Measurements from ENCODE around the gene ZFAND3. TPM values are rescaled to one million over a fixed set of nuclear protein-coding genes. Genes with fewer than 3 reads are reported as not detected.

The ZFAND3 gene
- polyA plus RNA-seq, 1 donor (not counting 4 experiments of a cell fraction or from before 2014, with no cell fraction given) = 19.6 TPM

GRCh38 chr6:37897818-37898515 lies 78.4 kb downstream of the ZFAND3 start:
- peak overlapping the region; percentile 42 for H3K27ac ChIP-seq (ENCODE audit: control insufficient read depth, insufficient read depth, low read length)
- peaks cover 26% of the 10 kb centered on the region for H3K4me1 ChIP-seq (ENCODE audit: control insufficient read depth, extremely low read depth, insufficient read depth, low read length)

GRCh38 chr6:37903351-37904340 lies 84.1 kb downstream of the ZFAND3 start:
- no peaks in the 10 kb centered on the region for H3K9me1 ChIP-seq (ENCODE audit: control insufficient read depth, extremely low read depth, insufficient read depth, low read length)
- peaks cover 92% of the 10 kb centered on the region for H3K79me2 ChIP-seq (ENCODE audit: control insufficient read depth, insufficient read depth, low read length)
- peaks cover 8% of the 10 kb centered on the region for H3K4me1 ChIP-seq (ENCODE audit: control insufficient read depth, extremely low read depth, insufficient read depth, low read length)
- H3K27ac ChIP-seq (ENCODE audit: control insufficient read depth, insufficient read depth, low read length) = no peak overlapping the region
- no peak overlapping the region for H3K9ac ChIP-seq (ENCODE audit: control insufficient read depth, extremely low read depth, insufficient read depth, low read length)
- H3K4me2 ChIP-seq (ENCODE audit: control insufficient read depth, extremely low read depth, insufficient read depth, low read depth, low read length) = no peak overlapping the region
- no peak for FAIRE-seq
- H3K36me3 ChIP-seq (ENCODE audit: control insufficient read depth in 2 of 2, extremely low read depth in 1 of 2, insufficient read depth in 2 of 2, low read length in 2 of 2) = no peaks in the 10 kb centered on the region
- no peak overlapping the region for H2AFZ ChIP-seq (ENCODE audit: control insufficient read depth, low read length)
- H3K27me3 ChIP-seq (ENCODE audit: control insufficient read depth, extremely low read depth, insufficient read depth, low read length) = no peaks in the 10 kb centered on the region
- no peak overlapping the region for H3K4me3 ChIP-seq (ENCODE audit: control insufficient read depth in 2 of 3, extremely low read depth in 1 of 3, insufficient read depth in 2 of 3, low read depth in 1 of 3, low read length in 3 of 3)
- H3K9me3 ChIP-seq (ENCODE audit: control insufficient read depth, low read depth, low read length) = no peaks in the 10 kb centered on the region
- DNase-seq (ENCODE audit: low read depth, low spot score) = no peak
- H4K20me1 ChIP-seq (ENCODE audit: control insufficient read depth, extremely low read depth, insufficient read depth, low read length) = peaks cover 4% of the 10 kb centered on the region
- dilution Hi-C loops (cut with MboI; ENCODE audit: extremely low pct_ligation_motif_present, low sequenced_read_pairs) = no loop called here
- TF ChIP-seq, protein P1, sequence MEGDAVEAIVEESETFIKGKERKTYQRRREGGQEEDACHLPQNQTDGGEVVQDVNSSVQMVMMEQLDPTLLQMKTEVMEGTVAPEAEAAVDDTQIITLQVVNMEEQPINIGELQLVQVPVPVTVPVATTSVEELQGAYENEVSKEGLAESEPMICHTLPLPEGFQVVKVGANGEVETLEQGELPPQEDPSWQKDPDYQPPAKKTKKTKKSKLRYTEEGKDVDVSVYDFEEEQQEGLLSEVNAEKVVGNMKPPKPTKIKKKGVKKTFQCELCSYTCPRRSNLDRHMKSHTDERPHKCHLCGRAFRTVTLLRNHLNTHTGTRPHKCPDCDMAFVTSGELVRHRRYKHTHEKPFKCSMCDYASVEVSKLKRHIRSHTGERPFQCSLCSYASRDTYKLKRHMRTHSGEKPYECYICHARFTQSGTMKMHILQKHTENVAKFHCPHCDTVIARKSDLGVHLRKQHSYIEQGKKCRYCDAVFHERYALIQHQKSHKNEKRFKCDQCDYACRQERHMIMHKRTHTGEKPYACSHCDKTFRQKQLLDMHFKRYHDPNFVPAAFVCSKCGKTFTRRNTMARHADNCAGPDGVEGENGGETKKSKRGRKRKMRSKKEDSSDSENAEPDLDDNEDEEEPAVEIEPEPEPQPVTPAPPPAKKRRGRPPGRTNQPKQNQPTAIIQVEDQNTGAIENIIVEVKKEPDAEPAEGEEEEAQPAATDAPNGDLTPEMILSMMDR (optimal IDR thresholded peaks at IDR 0.05 in 1 of 3, IDR thresholded peaks at IDR 0.05 in 1 of 3, conservative IDR thresholded peaks at IDR 0.05 in 1 of 3; ENCODE audit: extremely low read depth in 1 of 3, insufficient read depth in 2 of 3, low read length in 3 of 3) = no peak
- no peak for TF ChIP-seq EZH2 (IDR thresholded peaks at IDR 0.05; ENCODE audit: low read length)

More at GRCh38 chr6:37897818-37898515, 78.4 kb downstream of the ZFAND3 start:
- Histone ChIP-seq H3K9ac (ENCODE audit: control insufficient read depth, extremely low read depth, insufficient read depth, low read length) (no peak overlapping the region), H3K27me3 (ENCODE audit: control insufficient read depth, extremely low read depth, insufficient read depth, low read length) (no peaks in the 10 kb centered on the region), H3K36me3 (ENCODE audit: control insufficient read depth in 2 of 2, extremely low read depth in 1 of 2, insufficient read depth in 2 of 2, low read length in 2 of 2) (no peaks in the 10 kb centered on the region), H3K4me2 (ENCODE audit: control insufficient read depth, extremely low read depth, insufficient read depth, low read depth, low read length) (peak overlapping the region; percentile 83), H3K4me3 (ENCODE audit: control insufficient read depth in 2 of 3, extremely low read depth in 1 of 3, insufficient read depth in 2 of 3, low read depth in 1 of 3, low read length in 3 of 3) (peak overlapping the region in 1 of 3 experiments; percentile 34), H3K9me1 (ENCODE audit: control insufficient read depth, extremely low read depth, insufficient read depth, low read length) (peaks cover 4% of the 10 kb centered on the region), H2AFZ (ENCODE audit: control insufficient read depth, low read length) (no peak overlapping the region), H4K20me1 (ENCODE audit: control insufficient read depth, extremely low read depth, insufficient read depth, low read length) (peaks cover 10% of the 10 kb centered on the region), H3K9me3 (ENCODE audit: control insufficient read depth, low read depth, low read length) (no peaks in the 10 kb centered on the region), H3K79me2 (ENCODE audit: control insufficient read depth, insufficient read depth, low read length) (peaks cover 80% of the 10 kb centered on the region)
- DNase-seq (ENCODE audit: low read depth, low spot score) (no peak), FAIRE-seq (no peak)
- no peak for TF ChIP-seq EZH2 (IDR thresholded peaks at IDR 0.05; ENCODE audit: low read length)
- TF ChIP-seq, protein P1 (optimal IDR thresholded peaks at IDR 0.05 in 1 of 3, IDR thresholded peaks at IDR 0.05 in 1 of 3, conservative IDR thresholded peaks at IDR 0.05 in 1 of 3; ENCODE audit: extremely low read depth in 1 of 3, insufficient read depth in 2 of 3, low read length in 3 of 3) = no peak
- dilution Hi-C loops (cut with MboI; ENCODE audit: extremely low pct_ligation_motif_present, low sequenced_read_pairs) = no loop called here

All from keratinocyte (primary cell).